Tibial nerve (tissue), 4 donors: Measurements from ENCODE around the gene NUTF2.

Experiments
- CTCF ChIP-seq, 5 experiments: fragments of 200-600 bp in 3 of 5; fragments of 450-650 bp in 2 of 5; sonication (generic) in 3 of 5; IDR thresholded peaks; one replicate each; pipeline ENCODE4 v1.5.1; 2016 to 2019; ENCODE audit warnings: antibody characterized with exemption in 5 of 5, mild to moderate bottlenecking in 3 of 5, moderate library complexity in 2 of 5
- EP300 ChIP-seq, 2 donors: sonication (generic); formaldehyde crosslinking; IDR thresholded peaks; one replicate each; pipeline ENCODE4 v1.6.1; 2017; ENCODE audit warnings: antibody characterized with exemption in 2 of 2, mild to moderate bottlenecking in 1 of 2
- POLR2A ChIP-seq, 2 donors: fragments of 450-650 bp; IDR thresholded peaks; one replicate each; pipeline ENCODE4 v1.6.1; 2017; ENCODE audit warnings: antibody characterized with exemption in 2 of 2, mild to moderate bottlenecking in 2 of 2, moderate library complexity in 2 of 2

DNA sequence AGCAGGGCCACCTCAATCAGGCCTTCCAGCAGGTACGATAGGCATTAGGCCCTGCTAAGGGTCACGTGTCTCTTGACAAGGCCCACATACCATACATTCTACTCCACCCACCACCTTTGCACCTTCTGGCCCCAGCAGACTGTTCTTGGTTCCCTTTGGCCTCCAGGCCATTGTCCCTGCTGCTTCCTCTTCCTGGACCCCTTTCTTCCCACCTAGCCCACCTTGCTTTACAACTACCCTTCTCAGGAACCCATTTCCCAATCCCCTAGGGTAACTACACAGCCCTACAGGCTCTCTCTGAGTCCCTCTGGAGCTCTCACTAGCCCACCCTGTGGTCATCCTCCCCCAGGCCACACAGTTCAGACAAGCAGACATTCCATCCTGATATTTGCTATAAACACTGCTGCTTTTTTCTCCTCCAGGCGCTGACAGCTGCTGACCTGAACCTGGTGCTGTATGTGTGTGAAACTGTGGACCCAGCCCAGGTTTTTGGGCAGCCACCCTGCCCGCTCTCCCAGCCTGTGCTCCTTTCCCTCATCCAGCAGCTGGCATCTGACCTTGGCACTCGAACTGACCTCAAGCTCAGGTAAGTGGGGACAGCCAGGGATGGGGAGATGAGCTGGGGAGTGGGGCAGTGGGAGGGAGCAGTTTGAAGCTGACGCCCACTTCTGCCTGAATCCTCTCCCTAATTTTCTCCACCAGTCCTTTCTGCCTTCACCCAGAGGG is 36.6 kb downstream of the NUTF2 start:
- TF ChIP-seq CTCF (IDR thresholded peaks at IDR 0.05) (no peak), POLR2A (IDR thresholded peaks at IDR 0.05) (no peak), EP300 (IDR thresholded peaks at IDR 0.05) (no peak)
